Measurements from ENCODE around the gene FOXN3.

The FOXN3 gene

DNA sequence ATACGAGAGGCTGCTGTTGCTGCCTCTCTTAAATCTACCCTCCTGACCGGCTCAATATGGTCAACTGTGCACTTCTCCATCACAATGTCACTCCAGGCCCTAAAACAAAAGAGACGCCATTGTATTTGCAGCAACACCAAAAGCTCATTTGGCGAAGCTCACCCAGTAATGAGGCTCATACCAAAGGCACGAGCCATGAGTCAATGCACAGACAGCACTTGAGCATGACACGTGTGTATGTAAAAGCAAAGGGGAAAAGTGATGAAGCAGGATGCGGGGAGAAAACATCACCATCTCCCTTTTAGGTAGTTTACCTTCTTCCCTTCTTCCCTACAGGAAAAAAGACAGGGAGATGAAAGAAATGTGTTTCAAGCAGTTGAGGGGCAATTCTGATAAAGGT, 150.3 kb downstream of the FOXN3 start:
- H3K4me1 ChIP-seq (ENCODE audit: insufficient read depth, low read length): peaks cover 29% of the 10 kb centered on the region
- no peaks in the 10 kb centered on the region for H3K9me3 ChIP-seq (ENCODE audit: low read length)
- no peaks in the 10 kb centered on the region for H3K36me3 ChIP-seq (ENCODE audit: insufficient read depth, low read length)
- no peak overlapping the region for H2AFZ ChIP-seq (ENCODE audit: low read depth, low read length)
- no peak overlapping the region for H3K4me3 ChIP-seq (ENCODE audit: low read length)
- no peaks in the 10 kb centered on the region for H3K27me3 ChIP-seq (ENCODE audit: insufficient read depth, low read length)

- Histone ChIP-seq H2AFZ (ENCODE audit: low read depth, low read length) (no peak overlapping the region), H3K36me3 (ENCODE audit: insufficient read depth, low read length) (no peaks in the 10 kb centered on the region)
These were observed 151.8 kb downstream of the FOXN3 start for GRCh38 chr14:89265234-89265633.

GRCh38 chr14:89264196-89264800, 152.7 kb downstream of the FOXN3 start:
- peaks cover 20% of the 10 kb centered on the region for H3K4me1 ChIP-seq (ENCODE audit: insufficient read depth, low read length)
- no peak overlapping the region for H3K4me3 ChIP-seq (ENCODE audit: low read length)
- no peaks in the 10 kb centered on the region for H3K36me3 ChIP-seq (ENCODE audit: insufficient read depth, low read length)
- H2AFZ ChIP-seq (ENCODE audit: low read depth, low read length): no peak overlapping the region
- H3K27me3 ChIP-seq (ENCODE audit: insufficient read depth, low read length): no peaks in the 10 kb centered on the region
- H3K9me3 ChIP-seq (ENCODE audit: low read length): no peaks in the 10 kb centered on the region

More at GRCh38 chr14:89265234-89265633, 151.8 kb downstream of the FOXN3 start:
- Histone ChIP-seq H3K4me3 (ENCODE audit: low read length) (no peak overlapping the region), H3K27me3 (ENCODE audit: insufficient read depth, low read length) (no peaks in the 10 kb centered on the region), H3K4me1 (ENCODE audit: insufficient read depth, low read length) (peaks cover 29% of the 10 kb centered on the region), H3K9me3 (ENCODE audit: low read length) (no peaks in the 10 kb centered on the region)

DNA sequence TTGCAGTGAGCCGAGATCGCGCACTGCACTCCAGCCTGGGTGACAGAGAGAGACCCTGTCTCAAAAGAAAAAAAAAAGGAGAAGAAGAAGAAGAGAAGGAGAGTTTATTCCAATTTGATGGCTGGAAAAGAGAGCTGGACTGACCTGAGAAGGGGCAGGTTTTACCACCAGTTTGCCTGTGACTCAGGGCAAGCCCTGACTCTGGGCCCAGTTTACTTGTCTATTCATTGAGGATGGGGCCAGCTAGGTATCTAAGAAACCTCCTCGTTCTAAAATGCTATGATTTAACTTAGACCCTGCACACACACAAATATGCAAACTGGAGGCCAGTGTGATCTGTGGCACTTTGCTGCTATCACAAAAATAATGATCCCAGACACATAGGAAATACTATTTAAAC, 155.0 kb downstream of the FOXN3 start:
- no peak overlapping the region for H2AFZ ChIP-seq (ENCODE audit: low read depth, low read length)
- peaks cover 11% of the 10 kb centered on the region for H3K4me1 ChIP-seq (ENCODE audit: insufficient read depth, low read length)
- no peaks in the 10 kb centered on the region for H3K36me3 ChIP-seq (ENCODE audit: insufficient read depth, low read length)
- no peaks in the 10 kb centered on the region for H3K9me3 ChIP-seq (ENCODE audit: low read length)
- no peak overlapping the region for H3K4me3 ChIP-seq (ENCODE audit: low read length)
- no peaks in the 10 kb centered on the region for H3K27me3 ChIP-seq (ENCODE audit: insufficient read depth, low read length)

GRCh38 chr14:89260898-89261297, 156.1 kb downstream of the FOXN3 start:
- H3K27me3 ChIP-seq (ENCODE audit: insufficient read depth, low read length): no peaks in the 10 kb centered on the region

DNA sequence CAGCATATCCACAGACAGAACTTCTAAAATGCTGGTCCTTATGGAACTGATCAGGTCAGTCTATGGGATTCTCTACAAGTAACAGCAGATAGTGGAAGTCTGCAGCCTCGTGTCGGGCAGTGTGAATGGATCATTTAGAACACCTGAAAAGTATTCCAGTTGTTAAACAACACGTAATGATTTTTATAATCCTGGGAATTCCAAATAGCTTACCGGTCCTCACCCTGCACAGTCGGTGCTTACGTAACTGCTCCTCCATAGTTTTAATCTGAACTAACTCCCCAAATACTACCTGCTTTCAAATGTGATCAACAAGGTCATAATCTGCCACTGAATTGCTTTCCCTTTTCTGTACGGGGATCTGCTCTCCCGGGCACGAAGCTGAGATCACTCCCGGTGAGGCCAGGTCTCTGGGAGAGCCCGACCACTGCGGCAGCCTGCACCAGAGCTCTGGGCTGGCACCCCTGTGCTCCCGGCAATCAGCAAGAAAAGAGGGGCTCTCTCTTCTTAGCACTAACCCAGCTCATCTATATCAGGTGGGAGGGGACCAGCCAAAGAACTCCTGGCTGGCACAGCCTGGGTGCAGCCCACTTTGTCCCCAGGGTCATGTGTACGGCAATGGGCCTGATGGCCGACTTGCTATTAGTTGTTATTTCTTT, 157.0 kb downstream of the FOXN3 start:
- Histone ChIP-seq H3K36me3 (ENCODE audit: insufficient read depth, low read length) (no peaks in the 10 kb centered on the region), H3K27me3 (ENCODE audit: insufficient read depth, low read length) (no peaks in the 10 kb centered on the region), H3K4me3 (ENCODE audit: low read length) (no peak overlapping the region), H3K9me3 (ENCODE audit: low read length) (no peaks in the 10 kb centered on the region), H3K4me1 (ENCODE audit: insufficient read depth, low read length) (peaks cover 1% of the 10 kb centered on the region), H2AFZ (ENCODE audit: low read depth, low read length) (no peak overlapping the region)

More at GRCh38 chr14:89260898-89261297, 156.1 kb downstream of the FOXN3 start:
- Histone ChIP-seq H3K4me1 (ENCODE audit: insufficient read depth, low read length) (peaks cover 9% of the 10 kb centered on the region), H3K4me3 (ENCODE audit: low read length) (no peak overlapping the region), H3K9me3 (ENCODE audit: low read length) (no peaks in the 10 kb centered on the region), H2AFZ (ENCODE audit: low read depth, low read length) (no peak overlapping the region), H3K36me3 (ENCODE audit: insufficient read depth, low read length) (no peaks in the 10 kb centered on the region)

- no peak overlapping the region for H2AFZ ChIP-seq (ENCODE audit: low read depth, low read length)
- no peaks in the 10 kb centered on the region for H3K4me1 ChIP-seq (ENCODE audit: insufficient read depth, low read length)
- no peaks in the 10 kb centered on the region for H3K27me3 ChIP-seq (ENCODE audit: insufficient read depth, low read length)
- no peaks in the 10 kb centered on the region for H3K9me3 ChIP-seq (ENCODE audit: low read length)
- H3K36me3 ChIP-seq (ENCODE audit: insufficient read depth, low read length): no peaks in the 10 kb centered on the region
- H3K4me3 ChIP-seq (ENCODE audit: low read length): no peak overlapping the region
These were observed 158.2 kb downstream of the FOXN3 start for GRCh38 chr14:89258728-89259273.

DNA sequence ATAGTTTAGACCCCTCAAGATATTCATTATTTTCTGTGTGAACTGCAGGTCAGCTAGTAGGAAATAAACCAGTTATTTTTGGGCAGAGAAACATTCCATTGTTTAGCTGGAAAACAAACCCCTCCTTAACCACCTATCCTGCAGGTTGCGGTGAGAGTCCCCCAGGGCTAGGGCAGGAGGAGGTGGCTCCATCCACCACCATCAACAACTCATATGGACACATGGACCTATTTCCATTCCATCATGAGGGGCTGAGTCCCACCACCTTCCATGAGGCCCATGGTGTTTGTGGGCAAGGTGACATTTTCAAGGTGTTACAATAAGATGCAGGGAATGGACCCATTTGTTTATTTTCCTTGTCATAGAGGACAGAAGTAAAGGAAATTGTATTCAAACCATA, 160.1 kb downstream of the FOXN3 start:
- no peak overlapping the region for H3K4me3 ChIP-seq (ENCODE audit: low read length)
- H3K9me3 ChIP-seq (ENCODE audit: low read length): no peaks in the 10 kb centered on the region
- no peaks in the 10 kb centered on the region for H3K36me3 ChIP-seq (ENCODE audit: insufficient read depth, low read length)
- H3K27me3 ChIP-seq (ENCODE audit: insufficient read depth, low read length): no peaks in the 10 kb centered on the region
- H3K4me1 ChIP-seq (ENCODE audit: insufficient read depth, low read length): no peaks in the 10 kb centered on the region
- H2AFZ ChIP-seq (ENCODE audit: low read depth, low read length): no peak overlapping the region

DNA sequence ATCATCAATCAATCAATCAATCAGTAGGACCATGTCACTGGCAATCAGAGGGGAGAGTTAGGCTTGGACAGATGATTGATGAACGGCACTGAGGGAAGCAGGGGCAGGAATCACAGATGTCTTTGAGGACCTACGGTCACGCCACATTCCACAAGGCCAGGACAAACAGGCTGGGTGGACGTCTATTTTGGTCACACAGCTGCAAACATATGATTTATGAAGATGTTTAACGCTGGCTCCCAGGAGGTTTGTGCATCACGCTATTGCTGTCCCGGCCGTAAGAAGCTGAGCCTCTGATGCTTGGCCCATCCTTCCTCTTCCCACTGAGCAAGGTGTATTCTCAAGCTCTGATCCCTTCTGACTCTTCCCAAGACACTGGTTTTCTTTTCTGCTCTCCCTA, 160.8 kb downstream of the FOXN3 start:
- Histone ChIP-seq H3K27me3 (ENCODE audit: insufficient read depth, low read length) (no peaks in the 10 kb centered on the region), H2AFZ (ENCODE audit: low read depth, low read length) (no peak overlapping the region), H3K36me3 (ENCODE audit: insufficient read depth, low read length) (no peaks in the 10 kb centered on the region), H3K4me3 (ENCODE audit: low read length) (no peak overlapping the region), H3K4me1 (ENCODE audit: insufficient read depth, low read length) (no peaks in the 10 kb centered on the region), H3K9me3 (ENCODE audit: low read length) (no peaks in the 10 kb centered on the region)

DNA sequence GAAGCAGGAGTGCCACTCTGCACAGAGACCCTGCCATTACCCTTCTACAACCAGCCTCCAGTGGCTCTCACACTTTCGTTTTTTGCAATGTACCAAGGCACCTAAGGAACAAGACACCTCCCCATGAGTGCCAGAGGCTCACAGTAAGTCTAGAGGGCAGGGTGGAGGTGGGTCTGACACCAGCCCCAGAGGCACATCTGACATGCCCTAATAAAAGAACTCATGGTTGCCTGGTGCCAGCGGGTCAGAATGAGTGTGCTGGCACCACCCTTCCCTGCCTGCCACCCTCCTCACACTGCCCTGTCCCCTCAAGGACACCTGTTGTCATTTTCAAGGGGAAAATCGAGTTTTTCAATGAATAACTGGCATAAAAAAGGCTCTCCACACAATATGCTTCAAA, 161.2 kb downstream of the FOXN3 start:
- Histone ChIP-seq H3K36me3 (ENCODE audit: insufficient read depth, low read length) (no peaks in the 10 kb centered on the region), H3K4me3 (ENCODE audit: low read length) (no peak overlapping the region), H3K9me3 (ENCODE audit: low read length) (no peaks in the 10 kb centered on the region), H3K4me1 (ENCODE audit: insufficient read depth, low read length) (no peaks in the 10 kb centered on the region), H3K27me3 (ENCODE audit: insufficient read depth, low read length) (no peaks in the 10 kb centered on the region), H2AFZ (ENCODE audit: low read depth, low read length) (no peak overlapping the region)

DNA sequence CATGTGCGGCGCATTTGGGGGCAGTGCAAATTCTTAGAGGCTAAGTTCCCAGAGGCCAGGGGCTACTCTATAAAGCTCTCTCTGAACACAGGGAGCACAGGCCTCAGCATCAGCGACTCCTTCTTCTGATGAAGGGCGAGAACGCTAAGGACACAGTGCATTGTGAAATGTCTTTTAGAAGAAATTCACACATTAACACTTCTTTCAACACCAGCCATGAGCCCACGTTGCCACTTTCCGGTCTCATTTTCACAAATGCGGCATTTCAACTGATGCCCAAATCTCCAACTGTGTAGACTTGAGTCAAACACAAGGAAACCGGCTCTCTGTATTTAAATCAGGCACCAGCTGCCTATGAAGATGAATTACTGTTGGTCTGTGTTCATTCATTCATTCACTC, 162.0 kb downstream of the FOXN3 start:
- Histone ChIP-seq H3K4me3 (ENCODE audit: low read length) (no peak overlapping the region), H3K27me3 (ENCODE audit: insufficient read depth, low read length) (no peaks in the 10 kb centered on the region), H3K4me1 (ENCODE audit: insufficient read depth, low read length) (no peaks in the 10 kb centered on the region), H2AFZ (ENCODE audit: low read depth, low read length) (no peak overlapping the region), H3K9me3 (ENCODE audit: low read length) (no peaks in the 10 kb centered on the region), H3K36me3 (ENCODE audit: insufficient read depth, low read length) (no peaks in the 10 kb centered on the region)

- Histone ChIP-seq H3K36me3 (ENCODE audit: insufficient read depth, low read length) (no peaks in the 10 kb centered on the region), H3K4me1 (ENCODE audit: insufficient read depth, low read length) (no peaks in the 10 kb centered on the region), H3K27me3 (ENCODE audit: insufficient read depth, low read length) (no peaks in the 10 kb centered on the region), H2AFZ (ENCODE audit: low read depth, low read length) (no peak overlapping the region), H3K4me3 (ENCODE audit: low read length) (no peak overlapping the region), H3K9me3 (ENCODE audit: low read length) (no peaks in the 10 kb centered on the region)
These were observed 162.7 kb downstream of the FOXN3 start for GRCh38 chr14:89254166-89254909.

DNA sequence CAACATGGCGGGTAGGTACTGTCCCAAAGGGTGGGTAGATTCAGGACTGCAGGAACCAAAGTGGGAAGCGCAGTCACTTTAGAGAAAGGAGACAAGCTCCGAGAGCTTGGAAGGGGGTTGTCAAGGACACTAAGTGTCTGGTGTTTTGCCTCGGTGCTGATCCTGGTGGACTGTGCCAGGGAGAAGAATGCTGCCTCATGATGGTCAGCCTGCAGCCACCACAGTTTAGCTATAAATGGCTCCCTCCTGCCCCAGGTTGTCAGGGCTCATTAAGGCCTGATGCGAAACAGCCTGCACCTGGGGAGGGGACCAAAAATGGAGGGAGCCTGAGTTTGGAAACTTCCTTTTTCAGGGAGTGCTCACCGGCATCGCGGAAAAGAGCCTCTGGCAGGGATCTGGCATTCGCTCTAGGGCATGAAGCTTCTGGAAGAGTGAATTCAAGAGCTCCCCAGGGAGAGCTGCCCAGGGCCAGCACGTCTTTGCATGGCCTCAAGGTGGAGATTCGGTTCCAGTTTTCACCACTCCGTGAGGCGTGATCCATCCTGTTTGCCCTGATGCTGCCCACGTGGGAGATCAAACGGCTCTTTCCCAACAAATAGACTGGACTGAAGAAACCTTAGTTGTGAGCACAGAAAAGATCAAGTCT, 164.0 kb downstream of the FOXN3 start:
- Histone ChIP-seq H2AFZ (ENCODE audit: low read depth, low read length) (no peak overlapping the region), H3K4me3 (ENCODE audit: low read length) (no peak overlapping the region), H3K36me3 (ENCODE audit: insufficient read depth, low read length) (no peaks in the 10 kb centered on the region), H3K4me1 (ENCODE audit: insufficient read depth, low read length) (no peaks in the 10 kb centered on the region), H3K27me3 (ENCODE audit: insufficient read depth, low read length) (no peaks in the 10 kb centered on the region), H3K9me3 (ENCODE audit: low read length) (no peaks in the 10 kb centered on the region)
